ENCODE measurements around the gene IL19. TPM values are rescaled to one million over a fixed set of nuclear protein-coding genes. Genes with fewer than 3 reads are reported as not detected.
"Not testable (repeated sequence)": the region's sequence is repeated elsewhere in the genome, so short reads cannot be mapped to it uniquely, and the experiment has no call there.

The IL19 gene
- total RNA-seq, 1 donor, result 1.7 TPM

- DNase-seq (ENCODE audit: low read depth), result no peak
- no peak overlapping the region for H3K4me3 ChIP-seq (ENCODE audit: low read depth, low read length)
- TF ChIP-seq, protein P1, sequence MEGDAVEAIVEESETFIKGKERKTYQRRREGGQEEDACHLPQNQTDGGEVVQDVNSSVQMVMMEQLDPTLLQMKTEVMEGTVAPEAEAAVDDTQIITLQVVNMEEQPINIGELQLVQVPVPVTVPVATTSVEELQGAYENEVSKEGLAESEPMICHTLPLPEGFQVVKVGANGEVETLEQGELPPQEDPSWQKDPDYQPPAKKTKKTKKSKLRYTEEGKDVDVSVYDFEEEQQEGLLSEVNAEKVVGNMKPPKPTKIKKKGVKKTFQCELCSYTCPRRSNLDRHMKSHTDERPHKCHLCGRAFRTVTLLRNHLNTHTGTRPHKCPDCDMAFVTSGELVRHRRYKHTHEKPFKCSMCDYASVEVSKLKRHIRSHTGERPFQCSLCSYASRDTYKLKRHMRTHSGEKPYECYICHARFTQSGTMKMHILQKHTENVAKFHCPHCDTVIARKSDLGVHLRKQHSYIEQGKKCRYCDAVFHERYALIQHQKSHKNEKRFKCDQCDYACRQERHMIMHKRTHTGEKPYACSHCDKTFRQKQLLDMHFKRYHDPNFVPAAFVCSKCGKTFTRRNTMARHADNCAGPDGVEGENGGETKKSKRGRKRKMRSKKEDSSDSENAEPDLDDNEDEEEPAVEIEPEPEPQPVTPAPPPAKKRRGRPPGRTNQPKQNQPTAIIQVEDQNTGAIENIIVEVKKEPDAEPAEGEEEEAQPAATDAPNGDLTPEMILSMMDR (IDR thresholded peaks at IDR 0.05; ENCODE audit: insufficient read depth, low read depth, low read length), result no peak
These were observed 75.9 kb downstream of the IL19 start for GRCh38 chr1:206846487-206846886.

GRCh38 chr1:206847337-206847834 lies 76.8 kb downstream of the IL19 start:
- no peak for DNase-seq (ENCODE audit: low read depth)
- TF ChIP-seq, protein P1 (IDR thresholded peaks at IDR 0.05; ENCODE audit: insufficient read depth, low read depth, low read length), result no peak
- no peak overlapping the region for H3K4me3 ChIP-seq (ENCODE audit: low read depth, low read length)

GRCh38 chr1:206847946-206848345 lies 77.4 kb downstream of the IL19 start:
- TF ChIP-seq, protein P1 (IDR thresholded peaks at IDR 0.05; ENCODE audit: insufficient read depth, low read depth, low read length), result no peak
- no peak for DNase-seq (ENCODE audit: low read depth)
- no peak overlapping the region for H3K4me3 ChIP-seq (ENCODE audit: low read depth, low read length)

- TF ChIP-seq, protein P1 (IDR thresholded peaks at IDR 0.05; ENCODE audit: insufficient read depth, low read depth, low read length), result no peak
- DNase-seq (ENCODE audit: low read depth), result peak; percentile 64
These were observed 79.8 kb downstream of the IL19 start for GRCh38 chr1:206850401-206850800.

GRCh38 chr1:206851341-206852010 lies 80.9 kb downstream of the IL19 start:
- H3K4me3 ChIP-seq (ENCODE audit: low read depth, low read length), result no peak overlapping the region
- TF ChIP-seq, protein P1 (IDR thresholded peaks at IDR 0.05; ENCODE audit: insufficient read depth, low read depth, low read length), result no peak
- DNase-seq (ENCODE audit: low read depth), result peak; percentile 67

More at GRCh38 chr1:206850401-206850800, 79.8 kb downstream of the IL19 start:
- H3K4me3 ChIP-seq (ENCODE audit: low read depth, low read length), result no peak overlapping the region

DNA sequence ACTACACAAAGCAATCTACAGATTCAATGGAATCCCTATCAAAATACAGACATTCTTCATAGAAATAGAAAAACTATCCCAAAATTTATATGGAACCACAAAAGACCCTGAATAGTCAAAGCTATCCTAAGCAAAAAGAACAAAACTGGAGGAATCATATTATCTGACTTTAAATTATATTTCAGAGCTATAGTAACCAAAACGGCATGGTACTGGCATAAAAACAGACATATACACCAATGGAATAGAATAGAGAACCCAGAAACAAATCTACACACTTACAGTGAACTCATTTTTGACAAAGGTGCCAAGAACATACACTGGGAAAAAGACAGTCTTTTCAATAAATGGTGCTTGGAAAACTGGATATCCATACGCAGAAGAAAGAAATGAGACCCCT lies 82.1 kb downstream of the IL19 start:
- H3K4me3 ChIP-seq (ENCODE audit: low read depth, low read length); DNase-seq (ENCODE audit: low read depth): not testable (repeated sequence)

DNA sequence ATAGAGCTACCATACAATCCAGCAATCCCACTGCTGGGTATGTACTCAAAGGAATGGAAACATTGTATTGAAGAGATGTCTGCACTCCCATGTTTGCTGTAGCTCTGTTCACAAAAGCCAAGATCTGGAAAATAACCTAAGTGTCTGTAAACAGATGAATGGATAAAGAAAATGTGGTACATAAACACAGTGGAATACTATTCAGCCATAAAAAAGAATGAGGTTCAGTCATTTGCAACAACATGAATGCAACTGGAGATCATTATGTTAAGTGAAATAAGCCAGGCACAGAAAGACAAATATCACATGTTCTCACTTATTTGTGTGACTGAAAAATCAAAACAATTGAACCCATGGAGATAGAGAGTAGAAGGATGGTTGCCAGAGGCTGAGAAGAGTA lies 83.1 kb downstream of the IL19 start:
- not testable (repeated sequence) for H3K4me3 ChIP-seq (ENCODE audit: low read depth, low read length); DNase-seq (ENCODE audit: low read depth)
